Neuron (in vitro differentiated cells): ENCODE measurements around the gene PPP2R5E.
"Not testable (repeated sequence)": the region's sequence is repeated elsewhere in the genome, so short reads cannot be mapped to it uniquely, and the experiment has no call there.

Experiments used
- H2AFZ ChIP-seq: one replicate; pipeline ENCODE4 v1.6.1; 2013; ENCODE audit warnings: low read depth, mild to moderate bottlenecking, inconsistent platforms, low read length, moderate library complexity
- H3K27me3 ChIP-seq: one replicate; pipeline ENCODE4 v1.6.1; 2013; ENCODE audit warnings: low read length; ENCODE audit not compliant: insufficient read depth
- H3K36me3 ChIP-seq: one replicate; pipeline ENCODE4 v1.6.1; 2013; ENCODE audit warnings: low read length; ENCODE audit not compliant: insufficient read depth
- H3K4me1 ChIP-seq: one replicate; pipeline ENCODE4 v1.6.1; 2013; ENCODE audit warnings: low read length; ENCODE audit not compliant: insufficient read depth
- H3K4me3 ChIP-seq: 2 replicates; pipeline ENCODE4 v1.5.1; 2013; ENCODE audit warnings: mild to moderate bottlenecking, low read length, moderate library complexity
- H3K9me3 ChIP-seq: one replicate; pipeline ENCODE4 v1.6.1; 2013; ENCODE audit warnings: low read length

PPP2R5E gene

DNA sequence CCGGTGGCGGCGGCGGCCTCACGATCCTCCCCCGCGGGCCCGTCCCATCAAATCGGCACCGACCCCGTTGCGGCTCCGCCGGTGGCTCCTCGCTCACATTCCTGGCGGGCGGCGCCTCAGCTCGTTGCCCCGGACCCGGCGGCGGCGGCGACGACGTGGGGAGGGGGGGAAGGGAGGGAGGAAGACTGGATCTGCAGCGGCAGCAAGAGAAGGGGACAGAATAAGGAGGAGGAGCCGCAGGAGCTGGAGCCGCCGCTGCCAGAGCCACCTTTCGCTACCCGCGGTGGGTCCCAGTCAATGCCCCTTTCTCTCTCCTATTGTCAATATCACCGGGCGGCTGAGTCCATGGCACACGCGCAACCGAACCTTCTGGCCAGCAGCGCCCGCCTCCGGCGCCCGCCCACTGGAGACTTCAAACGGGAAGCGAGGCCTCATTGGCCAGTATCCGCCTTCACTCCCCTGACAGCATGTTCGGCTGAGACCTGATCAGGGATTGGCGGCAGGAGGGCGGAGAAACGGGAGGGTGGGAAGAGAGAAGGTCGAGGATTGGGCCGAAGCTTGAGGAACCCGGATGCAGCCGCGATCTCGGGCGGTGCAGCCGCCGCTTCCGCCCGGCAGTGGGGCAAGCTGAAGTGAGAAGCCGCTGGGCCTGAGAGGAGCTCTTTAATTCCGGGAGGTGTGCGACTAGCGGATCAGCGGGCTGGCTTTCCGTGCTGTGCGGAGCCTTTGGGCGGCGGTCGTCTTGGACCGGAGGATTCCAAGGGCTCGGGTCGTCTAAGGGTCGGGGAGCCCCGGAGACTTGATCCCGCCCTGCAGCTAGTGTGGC, at the start of gene PPP2R5E:
Gene PPP2R5E, minus strand, starts transcription at position 378 of the 826 bp plus-strand sequence. CDS start 3,692 bp downstream, outside the sequence.
- Histone ChIP-seq H3K9me3 (no peaks in the 10 kb centered on the region), H3K27me3 (no peaks in the 10 kb centered on the region), H3K4me3 (peak within 1 kb of the TSS; percentile 79), H3K36me3 (peaks cover 19% of the 10 kb centered on the region), H3K4me1 (peaks cover 10% of the 10 kb centered on the region), H2AFZ (peak within 1 kb of the TSS; percentile 83)

- H3K4me1 ChIP-seq, H3K36me3 ChIP-seq, H2AFZ ChIP-seq: not testable (repeated sequence)
Observed at GRCh38 chr14:63583046-63583445, 39.9 kb upstream of the PPP2R5E start.

GRCh38 chr14:63581491-63581890, 38.3 kb upstream of the PPP2R5E start:
- no peaks in the 10 kb centered on the region for H3K9me3 ChIP-seq
- H3K27me3 ChIP-seq = no peaks in the 10 kb centered on the region
- no peaks in the 10 kb centered on the region for H3K36me3 ChIP-seq
- H3K4me3 ChIP-seq = no peak overlapping the region
- H2AFZ ChIP-seq = no peak overlapping the region
- H3K4me1 ChIP-seq = no peaks in the 10 kb centered on the region

More at GRCh38 chr14:63583046-63583445, 39.9 kb upstream of the PPP2R5E start:
- not testable (repeated sequence) for H3K9me3 ChIP-seq, H3K4me3 ChIP-seq, H3K27me3 ChIP-seq

GRCh38 chr14:63578300-63578699, 35.1 kb upstream of the PPP2R5E start:
- no peaks in the 10 kb centered on the region for H3K36me3 ChIP-seq
- H3K4me1 ChIP-seq = no peaks in the 10 kb centered on the region
- H3K9me3 ChIP-seq = no peaks in the 10 kb centered on the region
- no peaks in the 10 kb centered on the region for H3K27me3 ChIP-seq
- no peak overlapping the region for H3K4me3 ChIP-seq
- no peak overlapping the region for H2AFZ ChIP-seq

- H2AFZ ChIP-seq = no peak overlapping the region
- no peaks in the 10 kb centered on the region for H3K27me3 ChIP-seq
- H3K4me1 ChIP-seq = no peaks in the 10 kb centered on the region
- no peaks in the 10 kb centered on the region for H3K36me3 ChIP-seq
- H3K4me3 ChIP-seq = no peak overlapping the region
- H3K9me3 ChIP-seq = no peaks in the 10 kb centered on the region
Observed at GRCh38 chr14:63573581-63573980, 30.4 kb upstream of the PPP2R5E start.

- H3K27me3 ChIP-seq = no peaks in the 10 kb centered on the region
- no peaks in the 10 kb centered on the region for H3K4me1 ChIP-seq
- no peak overlapping the region for H3K4me3 ChIP-seq
- H3K9me3 ChIP-seq = no peaks in the 10 kb centered on the region
- no peaks in the 10 kb centered on the region for H3K36me3 ChIP-seq
- no peak overlapping the region for H2AFZ ChIP-seq
Observed at GRCh38 chr14:63565448-63565847, 22.3 kb upstream of the PPP2R5E start.

GRCh38 chr14:63564318-63564717, 21.1 kb upstream of the PPP2R5E start:
- Histone ChIP-seq H3K4me3 (no peak overlapping the region), H3K36me3 (no peaks in the 10 kb centered on the region), H2AFZ (no peak overlapping the region), H3K9me3 (no peaks in the 10 kb centered on the region), H3K27me3 (no peaks in the 10 kb centered on the region), H3K4me1 (no peaks in the 10 kb centered on the region)

GRCh38 chr14:63563370-63564026, 20.3 kb upstream of the PPP2R5E start:
- Histone ChIP-seq H3K9me3 (no peaks in the 10 kb centered on the region), H3K4me3 (no peak overlapping the region), H3K27me3 (no peaks in the 10 kb centered on the region), H3K4me1 (no peaks in the 10 kb centered on the region), H3K36me3 (no peaks in the 10 kb centered on the region), H2AFZ (no peak overlapping the region)

DNA sequence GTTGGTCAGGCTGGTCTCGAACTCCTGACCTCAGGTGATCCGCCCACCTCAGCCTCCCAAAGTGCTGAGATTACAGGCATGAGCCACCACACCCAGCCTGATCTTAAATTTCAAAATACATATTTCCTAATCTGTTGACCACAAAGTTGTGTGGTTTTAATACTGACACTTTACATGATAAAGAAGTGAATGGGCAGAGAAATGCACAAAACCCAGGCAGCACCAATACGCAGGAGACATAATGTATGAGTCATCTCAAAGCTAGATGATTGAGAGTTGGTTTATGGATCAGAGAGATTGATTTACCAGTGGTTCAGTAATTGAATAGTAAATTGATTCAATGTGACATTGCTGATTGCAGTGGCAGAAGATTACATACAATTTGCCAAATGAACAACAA, 19.2 kb upstream of the PPP2R5E start:
- Histone ChIP-seq H3K9me3 (no peaks in the 10 kb centered on the region), H3K4me1 (no peaks in the 10 kb centered on the region), H2AFZ (no peak overlapping the region), H3K36me3 (no peaks in the 10 kb centered on the region), H3K27me3 (no peaks in the 10 kb centered on the region), H3K4me3 (no peak overlapping the region)

GRCh38 chr14:63555572-63555971, 12.4 kb upstream of the PPP2R5E start:
- H3K4me1 ChIP-seq = no peaks in the 10 kb centered on the region
- no peaks in the 10 kb centered on the region for H3K27me3 ChIP-seq

DNA sequence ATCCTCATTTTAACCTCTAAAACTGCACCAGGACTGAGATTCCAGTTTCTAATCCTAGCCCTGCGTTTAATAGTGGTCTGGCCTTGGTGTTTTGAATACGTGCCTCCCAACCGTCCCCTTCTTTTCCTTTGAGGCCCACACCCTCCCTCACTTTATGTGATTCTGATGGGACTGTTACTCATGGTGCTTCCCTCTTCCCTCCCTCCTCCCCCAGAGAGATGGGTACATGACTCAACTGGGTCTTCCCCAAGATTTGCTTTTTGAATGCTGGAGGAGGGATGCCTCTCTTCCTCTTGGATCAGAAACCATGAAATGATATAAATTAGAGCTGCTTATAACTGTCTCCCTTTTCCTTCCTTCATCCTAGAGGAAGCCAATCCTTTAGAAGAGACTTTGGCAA, 8.2 kb upstream of the PPP2R5E start:
- no peaks in the 10 kb centered on the region for H3K27me3 ChIP-seq
- H3K36me3 ChIP-seq = no peaks in the 10 kb centered on the region
- H3K9me3 ChIP-seq = no peaks in the 10 kb centered on the region
- H3K4me3 ChIP-seq = no peak overlapping the region
- no peaks in the 10 kb centered on the region for H3K4me1 ChIP-seq
- H2AFZ ChIP-seq = peak overlapping the region; percentile 17

More at GRCh38 chr14:63555572-63555971, 12.4 kb upstream of the PPP2R5E start:
- Histone ChIP-seq H3K36me3 (no peaks in the 10 kb centered on the region), H3K9me3 (no peaks in the 10 kb centered on the region), H3K4me3 (no peak overlapping the region), H2AFZ (no peak overlapping the region)

GRCh38 chr14:63547798-63548335, 4.7 kb upstream of the PPP2R5E start:
- H2AFZ ChIP-seq = no peak overlapping the region
- H3K4me1 ChIP-seq = peaks cover 4% of the 10 kb centered on the region
- H3K36me3 ChIP-seq = no peaks in the 10 kb centered on the region
- H3K9me3 ChIP-seq = no peaks in the 10 kb centered on the region
- H3K27me3 ChIP-seq = no peaks in the 10 kb centered on the region
- H3K4me3 ChIP-seq = no peak overlapping the region

- H2AFZ ChIP-seq = no peak overlapping the region
- H3K36me3 ChIP-seq = peaks cover 3% of the 10 kb centered on the region
- no peak overlapping the region for H3K4me3 ChIP-seq
- H3K27me3 ChIP-seq = no peaks in the 10 kb centered on the region
- no peaks in the 10 kb centered on the region for H3K9me3 ChIP-seq
- peaks cover 10% of the 10 kb centered on the region for H3K4me1 ChIP-seq
Observed at GRCh38 chr14:63545431-63545830, 2.3 kb upstream of the PPP2R5E start.
